ENCODE data around the gene NRP1. TPM values are rescaled to one million over a fixed set of nuclear protein-coding genes. Genes with fewer than 3 reads are reported as not detected.

The NRP1 gene
- total and polyA plus RNA-seq, 4 donors = 14.6 to 55.6 (median 37.8) TPM

DNA sequence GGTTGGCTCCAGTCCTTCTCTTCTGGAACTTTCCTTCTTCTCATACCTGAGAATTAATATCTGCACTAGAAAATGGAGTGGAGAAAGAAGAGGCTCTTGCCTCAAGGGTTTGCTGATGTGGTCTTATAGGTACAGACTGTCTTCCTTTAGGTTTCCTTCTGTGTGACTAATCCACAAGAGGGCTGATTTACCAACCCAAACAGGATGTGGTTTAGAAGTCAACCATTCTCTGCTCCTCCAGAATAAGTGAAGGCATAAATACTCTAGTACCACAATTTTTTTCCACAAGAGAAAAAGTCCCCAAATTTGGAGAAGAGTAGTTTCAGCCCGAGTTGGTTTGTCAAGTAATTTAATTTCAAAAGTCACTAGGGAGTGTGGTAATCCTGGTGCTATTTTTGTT lies 85.8 kb downstream of the NRP1 start:
- no peak overlapping the region for H3K4me3 ChIP-seq (ENCODE audit: low read depth in 1 of 3, low read length in 3 of 3)
- no peaks in the 10 kb centered on the region for H3K27me3 ChIP-seq (ENCODE audit: control insufficient read depth in 4 of 4, insufficient read depth in 4 of 4, low read length in 3 of 4)
- no peak overlapping the region for H3K9ac ChIP-seq (ENCODE audit: low read depth in 1 of 2, low read length in 2 of 2)
- TF ChIP-seq, protein P1, sequence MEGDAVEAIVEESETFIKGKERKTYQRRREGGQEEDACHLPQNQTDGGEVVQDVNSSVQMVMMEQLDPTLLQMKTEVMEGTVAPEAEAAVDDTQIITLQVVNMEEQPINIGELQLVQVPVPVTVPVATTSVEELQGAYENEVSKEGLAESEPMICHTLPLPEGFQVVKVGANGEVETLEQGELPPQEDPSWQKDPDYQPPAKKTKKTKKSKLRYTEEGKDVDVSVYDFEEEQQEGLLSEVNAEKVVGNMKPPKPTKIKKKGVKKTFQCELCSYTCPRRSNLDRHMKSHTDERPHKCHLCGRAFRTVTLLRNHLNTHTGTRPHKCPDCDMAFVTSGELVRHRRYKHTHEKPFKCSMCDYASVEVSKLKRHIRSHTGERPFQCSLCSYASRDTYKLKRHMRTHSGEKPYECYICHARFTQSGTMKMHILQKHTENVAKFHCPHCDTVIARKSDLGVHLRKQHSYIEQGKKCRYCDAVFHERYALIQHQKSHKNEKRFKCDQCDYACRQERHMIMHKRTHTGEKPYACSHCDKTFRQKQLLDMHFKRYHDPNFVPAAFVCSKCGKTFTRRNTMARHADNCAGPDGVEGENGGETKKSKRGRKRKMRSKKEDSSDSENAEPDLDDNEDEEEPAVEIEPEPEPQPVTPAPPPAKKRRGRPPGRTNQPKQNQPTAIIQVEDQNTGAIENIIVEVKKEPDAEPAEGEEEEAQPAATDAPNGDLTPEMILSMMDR (IDR thresholded peaks at IDR 0.05; ENCODE audit: low read depth, low read length, missing input control) = no peak
- TF ChIP-seq GABPA (IDR thresholded peaks at IDR 0.05 in 1 of 2, conservative IDR thresholded peaks at IDR 0.05 in 1 of 2) (no peak), NR2F2 (IDR thresholded peaks at IDR 0.05) (no peak), FOXA1 (IDR thresholded peaks at IDR 0.05) (no peak), RXRA (IDR thresholded peaks at IDR 0.05) (no peak), RAD21 (IDR thresholded peaks at IDR 0.05) (no peak)
- TF ChIP-seq, protein P2, sequence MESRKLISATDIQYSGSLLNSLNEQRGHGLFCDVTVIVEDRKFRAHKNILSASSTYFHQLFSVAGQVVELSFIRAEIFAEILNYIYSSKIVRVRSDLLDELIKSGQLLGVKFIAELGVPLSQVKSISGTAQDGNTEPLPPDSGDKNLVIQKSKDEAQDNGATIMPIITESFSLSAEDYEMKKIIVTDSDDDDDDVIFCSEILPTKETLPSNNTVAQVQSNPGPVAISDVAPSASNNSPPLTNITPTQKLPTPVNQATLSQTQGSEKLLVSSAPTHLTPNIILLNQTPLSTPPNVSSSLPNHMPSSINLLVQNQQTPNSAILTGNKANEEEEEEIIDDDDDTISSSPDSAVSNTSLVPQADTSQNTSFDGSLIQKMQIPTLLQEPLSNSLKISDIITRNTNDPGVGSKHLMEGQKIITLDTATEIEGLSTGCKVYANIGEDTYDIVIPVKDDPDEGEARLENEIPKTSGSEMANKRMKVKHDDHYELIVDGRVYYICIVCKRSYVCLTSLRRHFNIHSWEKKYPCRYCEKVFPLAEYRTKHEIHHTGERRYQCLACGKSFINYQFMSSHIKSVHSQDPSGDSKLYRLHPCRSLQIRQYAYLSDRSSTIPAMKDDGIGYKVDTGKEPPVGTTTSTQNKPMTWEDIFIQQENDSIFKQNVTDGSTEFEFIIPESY (IDR thresholded peaks at IDR 0.05) = no peak
- TF ChIP-seq, protein P3, sequence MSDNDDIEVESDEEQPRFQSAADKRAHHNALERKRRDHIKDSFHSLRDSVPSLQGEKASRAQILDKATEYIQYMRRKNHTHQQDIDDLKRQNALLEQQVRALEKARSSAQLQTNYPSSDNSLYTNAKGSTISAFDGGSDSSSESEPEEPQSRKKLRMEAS (IDR thresholded peaks at IDR 0.05) = no peak
- no peaks in the 10 kb centered on the region for H3K9me3 ChIP-seq (ENCODE audit: control insufficient read depth in 4 of 4, low read length in 3 of 4)
- peak overlapping the region in 1 of 2 donors; percentile 49 for H3K27ac ChIP-seq (ENCODE audit: low read depth in 1 of 2, low read length in 2 of 2)
- no peak for DNase-seq (ENCODE audit: low spot score)
- WGBS = 71% methylated on average over 1 of the region's 1 CpG
- H3K36me3 ChIP-seq (ENCODE audit: control insufficient read depth in 4 of 4, insufficient read depth in 3 of 4, low read depth in 1 of 4, low read length in 3 of 4) = peaks cover 7 to 30% (median 25%) of the 10 kb centered on the region in 4 donors
- no peaks in the 10 kb centered on the region for H3K4me1 ChIP-seq (ENCODE audit: control insufficient read depth in 4 of 4, insufficient read depth in 4 of 4, low read length in 3 of 4)

DNA sequence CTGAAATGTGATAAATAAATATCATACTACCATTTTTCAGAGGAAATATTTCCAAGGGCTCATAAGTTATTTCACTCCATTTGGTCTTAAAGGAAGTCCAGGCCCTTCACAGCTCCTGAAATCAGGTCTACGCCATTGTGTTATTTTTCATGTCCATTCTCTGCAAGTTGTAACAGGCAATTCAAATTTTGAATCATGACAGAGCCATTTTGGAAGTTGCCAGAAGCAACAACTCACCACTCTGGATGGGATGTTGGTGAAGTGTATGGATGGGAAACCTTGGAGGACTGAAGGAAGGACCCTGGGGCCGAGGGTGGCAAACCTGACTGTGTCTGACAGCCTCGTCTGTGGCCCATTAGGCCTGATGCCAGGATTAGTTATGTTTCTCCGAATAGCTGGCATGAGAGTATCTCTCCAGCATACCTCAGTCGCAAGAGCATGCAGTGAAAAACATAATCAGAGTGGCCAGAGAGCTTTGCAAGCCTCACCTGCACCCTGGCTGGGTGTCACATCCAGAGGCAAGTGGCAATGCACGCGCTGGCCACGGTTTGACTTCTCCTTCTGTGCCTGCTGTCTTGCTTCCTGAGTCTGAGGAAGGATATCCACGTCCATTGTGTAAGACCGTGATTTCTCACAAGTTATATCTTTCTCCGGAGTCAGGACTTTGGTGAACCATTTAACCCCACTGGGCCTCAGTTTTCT lies 87.1 kb downstream of the NRP1 start:
- Histone ChIP-seq H3K4me1 (ENCODE audit: control insufficient read depth in 4 of 4, insufficient read depth in 4 of 4, low read length in 3 of 4) (no peaks in the 10 kb centered on the region), H3K4me3 (ENCODE audit: low read depth in 1 of 3, low read length in 3 of 3) (no peak overlapping the region), H3K9me3 (ENCODE audit: control insufficient read depth in 4 of 4, low read length in 3 of 4) (no peaks in the 10 kb centered on the region), H3K27me3 (ENCODE audit: control insufficient read depth in 4 of 4, insufficient read depth in 4 of 4, low read length in 3 of 4) (no peaks in the 10 kb centered on the region), H3K9ac (ENCODE audit: low read depth in 1 of 2, low read length in 2 of 2) (no peak overlapping the region), H3K27ac (ENCODE audit: low read depth in 1 of 2, low read length in 2 of 2) (no peak overlapping the region), H3K36me3 (ENCODE audit: control insufficient read depth in 4 of 4, insufficient read depth in 3 of 4, low read depth in 1 of 4, low read length in 3 of 4) (peaks cover 3 to 20% (median 14%) of the 10 kb centered on the region in 4 donors)
- WGBS = 86% methylated on average over 11 of the region's 11 CpGs
- TF ChIP-seq FOXA1 (IDR thresholded peaks at IDR 0.05) = no peak
- TF ChIP-seq TAF1 (conservative IDR thresholded peaks at IDR 0.05) = no peak
- TF ChIP-seq YY1 (IDR thresholded peaks at IDR 0.05) = no peak
- TF ChIP-seq RAD21 (IDR thresholded peaks at IDR 0.05) = no peak
- TF ChIP-seq, protein P1 (IDR thresholded peaks at IDR 0.05; ENCODE audit: low read depth, low read length, missing input control) = no peak
- TF ChIP-seq RXRA (IDR thresholded peaks at IDR 0.05) = no peak
- TF ChIP-seq, protein P4, sequence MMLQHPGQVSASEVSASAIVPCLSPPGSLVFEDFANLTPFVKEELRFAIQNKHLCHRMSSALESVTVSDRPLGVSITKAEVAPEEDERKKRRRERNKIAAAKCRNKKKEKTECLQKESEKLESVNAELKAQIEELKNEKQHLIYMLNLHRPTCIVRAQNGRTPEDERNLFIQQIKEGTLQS (IDR thresholded peaks at IDR 0.05) = no peak
- TF ChIP-seq FOXA2 (IDR thresholded peaks at IDR 0.05) = no peak
- TF ChIP-seq HNF4G (IDR thresholded peaks at IDR 0.05) = no peak
- no peak for TF ChIP-seq GABPA (IDR thresholded peaks at IDR 0.05 in 1 of 2, conservative IDR thresholded peaks at IDR 0.05 in 1 of 2)
- no peak for TF ChIP-seq EGR1 (IDR thresholded peaks at IDR 0.05; ENCODE audit: low read depth in 2 of 2)
- no peak for DNase-seq (ENCODE audit: low spot score)
